Measurements from ENCODE around the gene ARHGEF28.

DNA sequence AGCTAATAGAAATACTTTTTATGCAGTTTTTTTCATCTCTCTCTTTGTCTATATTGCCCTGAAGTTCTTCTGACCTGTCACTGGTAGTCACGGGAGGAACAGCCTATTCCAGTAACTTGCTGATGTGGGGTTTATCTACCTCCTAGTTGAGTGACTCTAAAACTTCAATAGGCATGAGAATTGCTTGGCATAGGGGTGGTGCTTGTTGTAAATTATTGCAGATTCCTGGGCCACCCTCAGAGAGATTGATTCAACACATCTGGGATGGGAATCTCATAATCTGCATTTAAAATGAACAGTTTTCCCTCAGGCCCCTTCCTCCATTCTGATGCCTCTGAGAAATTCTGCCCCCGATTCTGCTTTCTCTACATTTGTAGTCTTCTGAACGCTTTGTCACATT lies 184.4 kb downstream of the ARHGEF28 start:
- TF ChIP-seq, protein P1, sequence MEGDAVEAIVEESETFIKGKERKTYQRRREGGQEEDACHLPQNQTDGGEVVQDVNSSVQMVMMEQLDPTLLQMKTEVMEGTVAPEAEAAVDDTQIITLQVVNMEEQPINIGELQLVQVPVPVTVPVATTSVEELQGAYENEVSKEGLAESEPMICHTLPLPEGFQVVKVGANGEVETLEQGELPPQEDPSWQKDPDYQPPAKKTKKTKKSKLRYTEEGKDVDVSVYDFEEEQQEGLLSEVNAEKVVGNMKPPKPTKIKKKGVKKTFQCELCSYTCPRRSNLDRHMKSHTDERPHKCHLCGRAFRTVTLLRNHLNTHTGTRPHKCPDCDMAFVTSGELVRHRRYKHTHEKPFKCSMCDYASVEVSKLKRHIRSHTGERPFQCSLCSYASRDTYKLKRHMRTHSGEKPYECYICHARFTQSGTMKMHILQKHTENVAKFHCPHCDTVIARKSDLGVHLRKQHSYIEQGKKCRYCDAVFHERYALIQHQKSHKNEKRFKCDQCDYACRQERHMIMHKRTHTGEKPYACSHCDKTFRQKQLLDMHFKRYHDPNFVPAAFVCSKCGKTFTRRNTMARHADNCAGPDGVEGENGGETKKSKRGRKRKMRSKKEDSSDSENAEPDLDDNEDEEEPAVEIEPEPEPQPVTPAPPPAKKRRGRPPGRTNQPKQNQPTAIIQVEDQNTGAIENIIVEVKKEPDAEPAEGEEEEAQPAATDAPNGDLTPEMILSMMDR (IDR thresholded peaks at IDR 0.05): no peak
- TF ChIP-seq EZH2 (IDR thresholded peaks at IDR 0.05) (no peak), EZH2phosphoT487 (IDR thresholded peaks at IDR 0.05) (no peak)
